ENCODE measurements around the gene ASPHD2.
A peak's percentile ranks its signal among the peaks of the same experiment; 100 is the strongest.

The ASPHD2 gene

GRCh38 chr22:26428515-26429457 lies at the start of gene ASPHD2:
Gene ASPHD2 (plus strand): TSS chr22:26429260. CDS start chr22:26433616, 4,356 bp downstream.
- no peak for TF ChIP-seq CTCF (IDR thresholded peaks at IDR 0.05; ENCODE audit: borderline replicate concordance, insufficient read depth, low read depth, low read length)
- H3K4me3 ChIP-seq (ENCODE audit: low read depth, low read length), result peak within 1 kb of the TSS; percentile 85

GRCh38 chr22:26380072-26380830 lies 48.8 kb upstream of the ASPHD2 start:
- no peak for TF ChIP-seq CTCF (IDR thresholded peaks at IDR 0.05; ENCODE audit: borderline replicate concordance, insufficient read depth, low read depth, low read length)
- no peak overlapping the region for H3K4me3 ChIP-seq (ENCODE audit: low read depth, low read length)

GRCh38 chr22:26382782-26383181 lies 46.3 kb upstream of the ASPHD2 start:
- no peak overlapping the region for H3K4me3 ChIP-seq (ENCODE audit: low read depth, low read length)
- TF ChIP-seq CTCF (IDR thresholded peaks at IDR 0.05; ENCODE audit: borderline replicate concordance, insufficient read depth, low read depth, low read length), result no peak

GRCh38 chr22:26383968-26384556 lies 45.0 kb upstream of the ASPHD2 start:
- no peak overlapping the region for H3K4me3 ChIP-seq (ENCODE audit: low read depth, low read length)
- TF ChIP-seq CTCF (IDR thresholded peaks at IDR 0.05; ENCODE audit: borderline replicate concordance, insufficient read depth, low read depth, low read length), result no peak

GRCh38 chr22:26385164-26385563 lies 43.9 kb upstream of the ASPHD2 start:
- H3K4me3 ChIP-seq (ENCODE audit: low read depth, low read length), result no peak overlapping the region
- TF ChIP-seq CTCF (IDR thresholded peaks at IDR 0.05; ENCODE audit: borderline replicate concordance, insufficient read depth, low read depth, low read length), result no peak

- no peak overlapping the region for H3K4me3 ChIP-seq (ENCODE audit: low read depth, low read length)
- TF ChIP-seq CTCF (IDR thresholded peaks at IDR 0.05; ENCODE audit: borderline replicate concordance, insufficient read depth, low read depth, low read length), result no peak
Observed at GRCh38 chr22:26389125-26389524, 39.9 kb upstream of the ASPHD2 start.
